Thyroid gland (tissue), 4 donors: ENCODE data around the gene GRB7.

Source experiments
- POLR2A ChIP-seq, 2 donors: fragments of 450-650 bp; IDR thresholded peaks; one replicate each; pipeline ENCODE4 v1.6.1; 2017; ENCODE audit warnings: antibody characterized with exemption in 2 of 2, mild to moderate bottlenecking in 2 of 2, moderate library complexity in 1 of 2
- TF ChIP-seq, protein P1 (sequence below), 6 experiments: fragments of 200-600 bp in 3 of 6; fragments of 450-650 bp in 3 of 6; sonication (generic) in 3 of 6; IDR thresholded peaks; one replicate each; pipeline ENCODE4 v1.5.1; 2016 to 2019; ENCODE audit warnings: antibody characterized with exemption in 6 of 6, mild to moderate bottlenecking in 2 of 6, inconsistent platforms in 1 of 6, moderate library complexity in 1 of 6

DNA sequence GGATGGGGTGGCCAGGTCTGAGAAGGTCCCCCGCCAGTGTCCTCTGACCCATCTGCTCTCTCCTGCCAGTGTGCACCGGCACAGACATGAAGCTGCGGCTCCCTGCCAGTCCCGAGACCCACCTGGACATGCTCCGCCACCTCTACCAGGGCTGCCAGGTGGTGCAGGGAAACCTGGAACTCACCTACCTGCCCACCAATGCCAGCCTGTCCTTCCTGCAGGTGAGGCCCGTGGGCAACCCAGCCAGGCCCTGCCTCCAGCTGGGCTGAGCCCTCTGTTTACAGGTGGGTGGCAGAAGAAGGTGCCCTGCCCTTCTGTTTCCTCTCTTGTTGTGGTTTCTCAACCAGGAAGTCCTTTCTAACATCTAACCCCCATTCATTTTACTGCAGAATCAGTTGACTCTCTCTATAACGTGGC, 30.8 kb upstream of the GRB7 start:
- TF ChIP-seq, protein P1, sequence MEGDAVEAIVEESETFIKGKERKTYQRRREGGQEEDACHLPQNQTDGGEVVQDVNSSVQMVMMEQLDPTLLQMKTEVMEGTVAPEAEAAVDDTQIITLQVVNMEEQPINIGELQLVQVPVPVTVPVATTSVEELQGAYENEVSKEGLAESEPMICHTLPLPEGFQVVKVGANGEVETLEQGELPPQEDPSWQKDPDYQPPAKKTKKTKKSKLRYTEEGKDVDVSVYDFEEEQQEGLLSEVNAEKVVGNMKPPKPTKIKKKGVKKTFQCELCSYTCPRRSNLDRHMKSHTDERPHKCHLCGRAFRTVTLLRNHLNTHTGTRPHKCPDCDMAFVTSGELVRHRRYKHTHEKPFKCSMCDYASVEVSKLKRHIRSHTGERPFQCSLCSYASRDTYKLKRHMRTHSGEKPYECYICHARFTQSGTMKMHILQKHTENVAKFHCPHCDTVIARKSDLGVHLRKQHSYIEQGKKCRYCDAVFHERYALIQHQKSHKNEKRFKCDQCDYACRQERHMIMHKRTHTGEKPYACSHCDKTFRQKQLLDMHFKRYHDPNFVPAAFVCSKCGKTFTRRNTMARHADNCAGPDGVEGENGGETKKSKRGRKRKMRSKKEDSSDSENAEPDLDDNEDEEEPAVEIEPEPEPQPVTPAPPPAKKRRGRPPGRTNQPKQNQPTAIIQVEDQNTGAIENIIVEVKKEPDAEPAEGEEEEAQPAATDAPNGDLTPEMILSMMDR (IDR thresholded peaks at IDR 0.05) = no peak
- no peak for TF ChIP-seq POLR2A (IDR thresholded peaks at IDR 0.05)
